HCT116 (cell line): ENCODE results near the gene SERPINH1.

ENCODE experiments used
- CTCF ChIP-seq, 3 experiments: fragments of 200-600 bp in 1 of 3; sonication (generic) in 1 of 3; IDR thresholded peaks in 2 of 3; conservative IDR thresholded peaks in 1 of 3; 2 replicates each; pipeline ENCODE4 v1.5.1; 2012 to 2017; ENCODE audit warnings: low read depth in 2 of 3, low read length in 2 of 3, antibody characterized with exemption in 1 of 3, borderline replicate concordance in 1 of 3, control low read depth in 1 of 3, mild to moderate bottlenecking in 1 of 3, mixed read lengths in 1 of 3, mixed run types in 1 of 3, moderate library complexity in 1 of 3; ENCODE audit not compliant: insufficient read depth in 1 of 3
- ELF1 ChIP-seq: IDR thresholded peaks from 2 replicates; pipeline ENCODE4 v1.6.1; 2012; ENCODE audit warnings: low read depth, borderline replicate concordance
- MAX ChIP-seq: IDR thresholded peaks from 2 replicates; pipeline ENCODE4 v1.6.1; 2012
- POLR2A ChIP-seq: IDR thresholded peaks from 2 replicates; pipeline ENCODE4 v1.7.0; 2011; ENCODE audit warnings: borderline replicate concordance; ENCODE audit not compliant: insufficient read depth, insufficient read length; ENCODE audit errors: extremely low read depth
- RAD21 ChIP-seq: IDR thresholded peaks from 2 replicates; pipeline ENCODE4 v1.6.1; 2012; ENCODE audit warnings: low read depth, mild to moderate bottlenecking
- ZNF274 ChIP-seq: fragments of 200-500 bp; sonication (Bioruptor generic); IDR thresholded peaks from 2 replicates; pipeline ENCODE4 v1.6.1; 2014; ENCODE audit warnings: mild to moderate bottlenecking, low read depth, low read length, inconsistent platforms

GRCh38 chr11:75592715-75593114, 30.7 kb downstream of the SERPINH1 start:
- no peak for TF ChIP-seq POLR2A
- no peak for TF ChIP-seq CTCF (IDR thresholded peaks at IDR 0.05 in 2 of 3, conservative IDR thresholded peaks at IDR 0.05 in 1 of 3; ENCODE audit: borderline replicate concordance in 1 of 3, insufficient read depth in 1 of 3, low read depth in 2 of 3, low read length in 2 of 3)
- no peak for TF ChIP-seq ZNF274
- TF ChIP-seq ELF1: no peak
- no peak for TF ChIP-seq MAX
- TF ChIP-seq RAD21: no peak
